Right ventricle myocardium superior (tissue), 1 donor: ENCODE data around the gene GOT1. TPM values are rescaled to one million over a fixed set of nuclear protein-coding genes. Genes with fewer than 3 reads are reported as not detected.

Experiments
- ATAC-seq: fragments of 200-7000 bp; cut with Tn5 transposase; one replicate; pipeline ENCODE4 v1.9.1; 2020; ENCODE audit warnings: mild to moderate bottlenecking; ENCODE audit not compliant: poor library complexity
- DNase-seq: peaks from one replicate; pipeline ENCODE4 v3.0.0-alpha.2; 2020
- intact Hi-C: fragments of 100-400 bp; cut with DNase I; formaldehyde crosslinking; loops from one replicate; pipeline ENCODE4 v1.11.2; 2022
- total RNA-seq: library from RNA; stranded (reverse); fragmentation: NEBNext Ultra II Directional; extraction: Animal tissue kit (Norgen Biotek cat#: 25700); gene quantifications from one replicate; pipeline ENCODE4 v1.2.1, GENCODE V29; 2021
- donor health status: DM: no; HTN: yes; CAD: no; lungs with severe emphysema.

GOT1 gene
- total RNA-seq, 1 donor from 2014 or later = 516 TPM

GRCh38 chr10:99372546-99373271 lies 57.7 kb downstream of the GOT1 start:
- DNase-seq (no peak), ATAC-seq (peak; percentile 60)
- intact Hi-C loops = no loop called here

GRCh38 chr10:99370993-99371392 lies 59.4 kb downstream of the GOT1 start:
- DNase-seq (no peak), ATAC-seq (peak; percentile 45)
- intact Hi-C loops = no loop called here

- ATAC-seq (no peak), DNase-seq (no peak)
- intact Hi-C loops = no loop called here
Observed at GRCh38 chr10:99369551-99369950, 60.9 kb downstream of the GOT1 start.

DNA sequence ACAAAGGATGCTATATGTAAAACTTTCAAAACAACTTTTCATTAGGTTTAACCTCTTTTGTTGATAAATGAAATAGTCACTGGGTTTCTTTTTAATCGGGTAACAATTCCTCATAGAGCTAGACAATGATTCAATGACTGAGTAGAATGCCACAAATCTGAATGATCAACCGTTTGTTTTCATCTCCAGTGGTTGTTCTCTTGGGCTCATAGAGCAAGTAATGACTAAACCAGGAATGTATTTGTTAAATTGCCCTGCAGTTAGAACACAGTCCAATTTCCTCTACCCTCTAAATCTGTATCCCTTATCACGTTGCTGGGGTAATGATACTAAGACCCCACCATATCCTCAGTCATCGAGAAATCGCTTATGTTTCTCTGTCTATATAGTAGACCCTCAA lies 61.3 kb downstream of the GOT1 start:
- DNase-seq (no peak), ATAC-seq (no peak)
- intact Hi-C loops = no loop called here

DNA sequence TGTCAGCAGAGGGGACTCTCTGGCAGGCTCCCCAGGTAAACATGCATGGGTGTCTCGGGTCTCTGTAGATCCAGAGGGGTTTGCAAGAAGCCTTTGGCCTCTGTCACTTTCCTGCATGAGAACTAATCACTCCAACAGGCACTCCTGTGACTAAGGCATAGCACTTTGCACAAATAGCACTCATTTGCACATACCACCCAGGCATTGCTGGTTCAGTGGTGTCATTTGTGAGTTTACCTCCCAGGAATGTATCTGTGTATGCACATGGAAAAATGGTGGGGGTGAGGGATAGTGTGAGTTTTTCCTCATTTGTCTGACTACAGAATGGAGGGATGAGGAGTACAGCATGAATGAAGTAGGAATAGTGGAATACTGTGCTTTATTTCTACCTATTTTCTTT lies 61.8 kb downstream of the GOT1 start:
- ATAC-seq = no peak
- intact Hi-C loops = no loop called here
- DNase-seq = no peak

- DNase-seq = no peak
- intact Hi-C loops = no loop called here
- ATAC-seq = no peak
Observed at GRCh38 chr10:99366666-99367065, 63.8 kb downstream of the GOT1 start.

- no peak for DNase-seq
- ATAC-seq = no peak
- intact Hi-C loops = no loop called here
Observed at GRCh38 chr10:99365736-99366135, 64.7 kb downstream of the GOT1 start.

GRCh38 chr10:99365311-99365710 lies 65.1 kb downstream of the GOT1 start:
- DNase-seq = no peak
- intact Hi-C loops = no loop called here
- no peak for ATAC-seq

DNA sequence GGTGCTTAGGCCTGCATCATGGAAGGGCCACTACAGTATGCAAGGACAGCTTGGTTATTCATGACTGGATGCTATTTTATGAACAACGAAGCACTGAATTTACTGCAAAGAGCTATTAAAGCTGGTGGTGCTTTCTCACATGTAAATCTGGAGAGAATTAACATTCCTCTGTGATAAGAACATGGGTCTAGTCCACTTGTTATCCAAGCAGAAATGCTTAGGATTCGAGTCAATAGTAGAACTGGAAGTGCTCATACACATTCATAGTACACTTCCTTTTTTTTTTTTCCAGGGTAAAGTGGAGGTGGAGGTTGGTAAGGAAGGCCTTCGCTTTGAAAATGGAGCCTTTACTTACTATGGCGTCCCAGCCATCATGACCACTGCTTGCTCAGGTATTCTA lies 66.3 kb downstream of the GOT1 start:
- intact Hi-C loops = no loop called here
- ATAC-seq (no peak), DNase-seq (no peak)

GRCh38 chr10:99360934-99361333 lies 69.5 kb downstream of the GOT1 start:
- ATAC-seq = no peak
- intact Hi-C loops = no loop called here
- no peak for DNase-seq

DNA sequence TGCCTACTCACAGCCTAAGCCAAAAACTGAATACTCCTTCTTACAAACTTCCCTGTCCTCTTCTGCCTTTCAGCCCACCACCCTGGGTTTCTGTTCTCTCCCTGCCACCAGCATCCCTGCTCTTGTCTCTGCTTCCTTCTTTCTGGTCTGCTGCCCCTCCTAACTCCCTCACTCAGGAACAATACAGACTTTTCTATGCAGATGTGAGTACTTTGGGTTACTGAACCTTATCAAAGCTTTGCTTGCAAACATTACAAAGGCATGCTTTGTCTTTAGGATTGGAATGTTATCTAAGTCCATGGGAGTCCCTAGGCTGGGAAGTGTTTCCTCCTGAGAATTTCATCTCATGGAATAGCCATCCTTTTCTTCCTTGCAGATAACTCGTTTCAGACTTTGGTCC lies 72.3 kb downstream of the GOT1 start:
- DNase-seq = no peak
- intact Hi-C loops = no loop called here
- ATAC-seq = no peak

DNA sequence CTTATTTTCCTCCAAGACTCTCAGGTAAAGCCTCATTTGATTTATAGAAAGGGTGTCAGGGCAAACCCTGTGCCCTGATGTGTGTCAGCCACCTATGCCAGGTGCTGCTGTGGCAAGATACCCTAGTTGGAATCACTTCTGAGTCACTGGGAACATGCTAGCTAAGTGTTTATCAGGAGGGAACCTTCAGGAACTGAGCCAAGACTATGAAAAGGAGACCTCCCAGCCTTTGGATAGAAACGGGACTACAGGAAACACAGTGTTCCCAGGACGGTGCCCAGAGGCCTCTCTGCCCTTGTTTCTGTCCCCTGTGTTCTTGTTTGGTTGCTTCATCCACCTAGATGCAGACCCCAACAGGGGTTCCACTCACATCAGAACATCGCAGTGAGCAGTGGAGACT lies 72.7 kb downstream of the GOT1 start:
- intact Hi-C loops = no loop called here
- ATAC-seq = peak; percentile 18

DNA sequence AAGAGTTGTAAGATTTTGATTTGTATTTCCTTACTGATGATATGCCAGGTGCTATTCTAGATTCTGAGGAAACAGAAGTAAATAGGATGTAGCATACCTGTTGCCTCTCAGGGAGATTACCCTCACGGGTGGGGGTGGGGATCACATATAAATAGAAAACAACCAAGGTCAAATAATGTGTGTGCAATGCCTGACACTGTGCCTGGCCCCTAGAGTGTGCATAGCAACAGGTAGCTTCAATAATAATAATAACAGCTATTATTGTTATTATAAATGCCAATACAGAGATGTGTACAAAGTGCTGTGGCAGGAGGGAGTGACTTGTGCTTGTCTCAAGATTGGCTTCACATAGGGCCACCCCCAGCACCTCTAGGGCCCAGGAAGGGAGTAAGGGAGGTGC lies 77.2 kb downstream of the GOT1 start:
- DNase-seq = no peak
- intact Hi-C loops = no loop called here
- ATAC-seq = no peak

More for the DNA sequence above, 72.7 kb downstream of the GOT1 start:
- DNase-seq = no peak

DNA sequence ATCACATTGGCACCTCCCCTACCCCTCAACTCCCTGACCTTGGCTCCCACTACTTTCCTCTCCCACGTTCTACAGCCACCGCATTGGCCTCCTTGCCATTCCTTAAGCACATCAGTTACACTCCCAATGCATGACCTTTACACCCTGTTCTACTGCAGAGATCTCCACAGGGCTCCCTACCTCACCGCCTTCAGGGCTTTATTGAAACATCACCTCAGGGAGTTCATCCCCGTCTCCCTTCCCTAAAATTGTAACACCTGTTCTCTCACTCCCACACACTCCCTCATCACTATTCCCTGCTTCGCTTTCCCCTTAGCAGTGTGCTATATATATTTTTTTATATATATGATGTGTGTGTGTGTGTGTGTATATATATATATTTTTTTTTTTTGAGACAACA lies 82.8 kb downstream of the GOT1 start:
- intact Hi-C loops = no loop called here
- no peak for ATAC-seq

More for the DNA sequence above, 82.8 kb downstream of the GOT1 start:
- DNase-seq = no peak

Other genes with a start within 250 kb of the GOT1 start
- gene HPSE2, start 194.8 kb downstream of the GOT1 start, total RNA-seq = not detected
- 0.13 TPM for gene CNNM1, start 101.3 kb downstream of the GOT1 start, total RNA-seq
- gene NKX2-3, start 102.3 kb upstream of the GOT1 start, total RNA-seq = not detected
- gene SLC25A28, start 189.8 kb upstream of the GOT1 start, total RNA-seq = 40.9 TPM
- 1.5 TPM for gene ENTPD7, start 228.9 kb upstream of the GOT1 start, total RNA-seq